PC-3 (cell line): ENCODE measurements around the gene CDK14. TPM values are rescaled to one million over a fixed set of nuclear protein-coding genes. Genes with fewer than 3 reads are reported as not detected.
"Not testable (repeated sequence)": the region's sequence is repeated elsewhere in the genome, so short reads cannot be mapped to it uniquely, and the experiment has no call there.

ENCODE experiments used
- ATAC-seq: fragments of 200-7000 bp; cut with Tn5 transposase; 2 replicates; pipeline ENCODE4 v1.9.1; 2020; ENCODE audit warnings: mild to moderate bottlenecking, moderate library complexity
- BruUV-seq: library from RNA; stranded (reverse); fragments of 400-500 nt; replicated peaks from 2 replicates; lab custom pipeline; 2021; lab: Mats Ljungman, UMichigan
- CTCF ChIA-PET: fragments of 300-600 bp; sonication (Branson Sonifier 250); formaldehyde crosslinking; loops from one replicate; lab custom pipeline; 2022; ENCODE audit warnings: antibody characterized with exemption; lab: Charles Lee
- POLR2A ChIA-PET: fragments of 300-600 bp; sonication (Branson Sonifier 250); formaldehyde crosslinking; loops from one replicate; lab custom pipeline; 2022; ENCODE audit warnings: antibody characterized with exemption; ENCODE audit not compliant: unreplicated experiment; lab: Charles Lee
- DNase-seq: peaks from one replicate; pipeline ENCODE4 v3.0.0-alpha.2; 2015
- H2AFZ ChIP-seq: fragments of 300-600 bp; sonication (generic); 2 replicates; pipeline ENCODE4 v1.6.0; 2016; ENCODE audit warnings: antibody characterized with exemption, low read length
- H3F3A ChIP-seq: fragments of 300-600 bp; sonication (generic); one replicate; pipeline ENCODE4 v1.6.0; 2017; ENCODE audit warnings: antibody characterized with exemption, low read length, control low read depth, mild to moderate bottlenecking; ENCODE audit not compliant: unreplicated experiment
- H3K27ac ChIP-seq: fragments of 300-600 bp; sonication (generic); 2 replicates; pipeline ENCODE4 v1.5.1; 2016; ENCODE audit warnings: mild to moderate bottlenecking, low read length
- H3K27me3 ChIP-seq: fragments of 300-600 bp; sonication (generic); 2 replicates; pipeline ENCODE4 v1.6.1; 2016; ENCODE audit warnings: low read length, mixed read lengths
- H3K36me3 ChIP-seq: fragments of 300-600 bp; sonication (generic); 2 replicates; pipeline ENCODE4 v1.6.1; 2016; ENCODE audit warnings: low read depth, mixed run types, low read length, mixed read lengths
- H3K4me1 ChIP-seq: fragments of 300-600 bp; sonication (generic); 2 replicates; pipeline ENCODE4 v1.5.1; 2016; ENCODE audit warnings: low read length; ENCODE audit not compliant: insufficient read depth
- H3K4me2 ChIP-seq: fragments of 300-600 bp; sonication (generic); 2 replicates; pipeline ENCODE4 v1.6.0; 2016; ENCODE audit warnings: low read length
- H3K4me3 ChIP-seq: fragments of 300-600 bp; sonication (generic); 2 replicates; pipeline ENCODE4 v1.5.1; 2016; ENCODE audit warnings: mild to moderate bottlenecking, low read length, mixed read lengths
- H3K79me2 ChIP-seq: fragments of 300-600 bp; sonication (generic); 2 replicates; pipeline ENCODE4 v1.6.1; 2017; ENCODE audit warnings: low read length, mixed read lengths
- H3K9ac ChIP-seq: fragments of 300-600 bp; sonication (generic); 2 replicates; pipeline ENCODE4 v1.6.0; 2016; ENCODE audit warnings: mild to moderate bottlenecking, low read length
- H3K9me2 ChIP-seq: fragments of 300-600 bp; sonication (generic); replicated peaks from 2 replicates; pipeline ENCODE4 v1.6.1; 2016; ENCODE audit warnings: mixed run types, low read length, mixed read lengths
- H3K9me3 ChIP-seq: fragments of 300-600 bp; sonication (generic); 2 replicates; pipeline ENCODE4 v1.6.1; 2016; ENCODE audit warnings: low read length, mixed read lengths
- H4K20me1 ChIP-seq: fragments of 300-600 bp; sonication (generic); 2 replicates; pipeline ENCODE4 v1.6.1; 2016; ENCODE audit warnings: low read length, mixed read lengths
- CTCF ChIP-seq: fragments of 300-600 bp; sonication (generic); conservative IDR thresholded peaks from 2 replicates; pipeline ENCODE4 v1.5.1; 2017; ENCODE audit warnings: antibody characterized with exemption, low read depth, mild to moderate bottlenecking, low read length
- EZH2 ChIP-seq: fragments of 300-600 bp; sonication (generic); IDR thresholded peaks from one replicate; pipeline ENCODE4 v1.6.1; 2017; ENCODE audit warnings: antibody characterized with exemption, mild to moderate bottlenecking, low read length; ENCODE audit not compliant: unreplicated experiment
- EZH2phosphoT487 ChIP-seq: fragments of 300-600 bp; sonication (generic); IDR thresholded peaks from 2 replicates; pipeline ENCODE4 v1.6.1; 2018; ENCODE audit warnings: mild to moderate bottlenecking, antibody characterized with exemption, low read length, borderline replicate concordance
- intact Hi-C: fragments of 100-400 bp; cut with micrococcal nuclease; formaldehyde crosslinking; loops from 2 replicates; pipeline ENCODE4 v1.9.0; 2023
- total RNA-seq: library from RNA; depleted of rRNA; stranded (reverse); fragments of >200 nt; gene quantifications from 2 replicates; pipeline ENCODE4 v1.2.3, GENCODE V29; 2014

CDK14 gene
- total RNA-seq, 1 experiment from 2014 or later: 8.2 TPM

- Histone ChIP-seq H3K4me1 (peaks cover 17% of the 10 kb centered on the region), H3K27ac (no peak overlapping the region), H3K4me3 (no peak overlapping the region), H3K79me2 (no peaks in the 10 kb centered on the region), H2AFZ (no peak overlapping the region), H3K9me3 (no peaks in the 10 kb centered on the region), H3F3A (no peaks in the 10 kb centered on the region), H3K36me3 (no peaks in the 10 kb centered on the region), H3K9me2 (no peaks in the 10 kb centered on the region), H3K4me2 (no peak overlapping the region), H3K9ac (no peak overlapping the region), H4K20me1 (no peaks in the 10 kb centered on the region), H3K27me3 (no peaks in the 10 kb centered on the region)
- ATAC-seq (no peak), DNase-seq (no peak)
- intact Hi-C loops: no loop called here
- no peak for TF ChIP-seq CTCF
- TF ChIP-seq EZH2: no peak
- no peak for TF ChIP-seq EZH2phosphoT487
- ChIA-PET POLR2A (interaction anchor here (0.6 kb wide), 1 partner anchor 89 kb away, joined by 4 read pairs; no protein-coding TSS in a partner anchor), CTCF (no interaction called here)
- BruUV-seq: no TSS peak
Observed at GRCh38 chr7:90769036-90769435, 172.9 kb downstream of the CDK14 start.

GRCh38 chr7:90769566-90769965, 173.4 kb downstream of the CDK14 start:
- H3K4me3 ChIP-seq, ATAC-seq, H3K9me2 ChIP-seq, H4K20me1 ChIP-seq, BruUV-seq, DNase-seq, H3K27ac ChIP-seq, H2AFZ ChIP-seq, H3K27me3 ChIP-seq, H3F3A ChIP-seq, intact Hi-C loops, H3K9ac ChIP-seq, POLR2A ChIA-PET, H3K36me3 ChIP-seq, H3K79me2 ChIP-seq, CTCF ChIA-PET, H3K4me2 ChIP-seq, H3K9me3 ChIP-seq: not testable (repeated sequence)
- H3K4me1 ChIP-seq: peaks cover 17% of the 10 kb centered on the region

GRCh38 chr7:90771281-90771680, 175.2 kb downstream of the CDK14 start:
- Histone ChIP-seq H2AFZ (no peak overlapping the region), H3K9ac (no peak overlapping the region), H3K27ac (no peak overlapping the region), H3F3A (no peaks in the 10 kb centered on the region), H3K4me3 (no peak overlapping the region), H3K36me3 (no peaks in the 10 kb centered on the region), H3K9me3 (no peaks in the 10 kb centered on the region), H3K9me2 (no peaks in the 10 kb centered on the region), H4K20me1 (no peaks in the 10 kb centered on the region), H3K4me1 (peaks cover 17% of the 10 kb centered on the region), H3K4me2 (no peak overlapping the region), H3K27me3 (no peaks in the 10 kb centered on the region), H3K79me2 (no peaks in the 10 kb centered on the region)
- TF ChIP-seq EZH2phosphoT487 (no peak), CTCF (no peak), EZH2 (no peak)
- intact Hi-C loops: no loop called here
- POLR2A ChIA-PET: no interaction called here
- CTCF ChIA-PET: no interaction called here
- no peak for ATAC-seq
- no peak for DNase-seq
- no TSS peak for BruUV-seq
